DMS79 (cell line): ENCODE results near the gene KRT34.

Source experiments
- DNase-seq: peaks from one replicate; lab custom pipeline; 2025; lab: John Stamatoyannopoulos, UW

The KRT34 gene

GRCh38 chr17:41332239-41332638 lies 49.9 kb downstream of the KRT34 start:
- no peak for DNase-seq

DNA sequence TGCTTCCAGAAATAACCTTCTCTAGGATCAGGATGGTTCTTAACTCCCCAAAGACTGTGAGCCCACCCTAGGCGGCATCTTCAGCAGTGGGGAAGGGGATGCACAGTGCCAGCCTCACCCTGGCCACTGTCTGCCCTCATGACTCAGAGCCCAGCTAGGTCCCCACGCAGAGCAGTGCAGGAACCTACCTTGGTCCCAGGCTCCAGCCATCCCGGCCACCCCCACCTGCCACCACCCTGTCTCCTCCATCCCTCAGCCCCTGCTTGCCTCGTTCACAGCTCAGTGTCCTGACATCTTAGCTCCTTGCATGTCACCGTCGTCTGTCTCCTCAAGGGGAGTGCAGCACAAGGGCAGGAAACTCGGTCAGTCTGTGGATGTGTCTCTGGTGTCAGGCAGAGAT lies 50.5 kb downstream of the KRT34 start:
- DNase-seq: no peak

DNA sequence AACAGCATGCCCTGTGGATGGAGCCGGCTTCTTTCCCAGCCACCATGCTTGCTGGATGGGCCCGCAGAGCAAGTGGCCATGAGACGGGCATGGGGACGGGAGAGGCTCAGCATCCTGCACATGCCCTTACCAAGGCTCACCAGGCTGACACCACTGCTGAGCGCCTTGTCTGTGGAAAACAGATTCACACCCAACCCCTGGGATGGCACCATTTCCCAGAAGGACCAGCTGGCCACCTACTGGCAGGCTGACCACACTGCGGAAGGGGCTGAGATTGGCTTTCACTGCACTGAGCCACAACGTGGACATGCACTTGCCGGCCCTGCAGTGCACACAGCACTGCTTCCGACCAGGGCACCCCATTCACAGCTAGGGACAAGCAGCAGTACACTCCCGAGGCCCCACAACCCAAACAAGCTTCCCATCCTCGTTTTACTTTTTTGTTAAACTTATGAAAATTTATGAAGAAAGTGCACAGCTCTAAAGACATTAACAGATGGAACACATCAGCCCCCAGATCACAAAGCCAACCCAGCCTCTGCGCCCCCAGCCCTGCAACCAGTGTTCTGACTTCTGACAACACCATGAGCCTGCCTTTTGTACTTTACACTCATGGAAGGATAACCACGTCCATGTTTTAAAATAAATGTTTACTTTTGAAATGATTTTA lies 52.7 kb downstream of the KRT34 start:
- DNase-seq: no peak

- no peak for DNase-seq
Observed at GRCh38 chr17:41328207-41328606, 53.9 kb downstream of the KRT34 start.
